Left hindlimb (tissue), 1 donor: ENCODE data around the gene TBC1D22A.

Experiments
- DNase-seq: peaks from one replicate; pipeline ENCODE4 v3.0.0-alpha.2; 2018

The TBC1D22A gene

DNA sequence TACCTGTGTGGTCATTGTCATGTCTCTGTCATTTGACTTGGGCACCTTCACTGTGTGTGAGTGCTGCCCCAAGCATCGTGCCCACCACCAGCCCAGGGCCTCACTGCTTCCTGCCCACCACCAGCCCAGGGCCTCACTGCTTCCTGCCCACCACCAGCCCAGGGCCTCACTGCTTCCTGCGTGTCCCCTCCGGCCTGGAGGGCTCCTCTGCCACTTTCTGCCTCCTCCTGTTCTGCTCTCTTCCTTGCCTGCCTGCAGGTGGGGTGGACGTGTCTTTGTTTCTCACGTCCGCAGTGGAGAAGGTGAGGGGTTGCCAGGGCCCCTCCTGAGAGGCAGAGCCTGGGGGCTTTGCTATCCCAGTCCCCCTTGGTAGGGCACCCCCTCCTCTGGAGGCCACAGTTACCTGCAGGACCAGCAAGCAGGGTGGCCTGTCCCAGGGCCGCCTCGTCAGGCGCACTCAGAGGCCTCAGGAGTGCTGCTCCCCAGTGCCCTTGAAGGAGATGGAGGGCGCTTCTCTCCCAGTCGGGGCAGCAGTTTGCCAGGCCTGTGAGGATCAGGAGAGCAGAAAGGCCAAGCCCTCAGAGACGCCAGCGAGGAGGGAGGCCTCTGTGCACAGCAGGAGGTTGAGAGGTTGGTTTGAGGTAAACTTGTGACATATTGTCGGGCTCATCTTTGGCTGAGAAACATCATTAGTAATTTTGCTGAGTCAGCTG lies 290.7 kb downstream of the TBC1D22A start:
- DNase-seq, result no peak

GRCh38 chr22:47053726-47054141 lies 291.3 kb downstream of the TBC1D22A start:
- no peak for DNase-seq

DNA sequence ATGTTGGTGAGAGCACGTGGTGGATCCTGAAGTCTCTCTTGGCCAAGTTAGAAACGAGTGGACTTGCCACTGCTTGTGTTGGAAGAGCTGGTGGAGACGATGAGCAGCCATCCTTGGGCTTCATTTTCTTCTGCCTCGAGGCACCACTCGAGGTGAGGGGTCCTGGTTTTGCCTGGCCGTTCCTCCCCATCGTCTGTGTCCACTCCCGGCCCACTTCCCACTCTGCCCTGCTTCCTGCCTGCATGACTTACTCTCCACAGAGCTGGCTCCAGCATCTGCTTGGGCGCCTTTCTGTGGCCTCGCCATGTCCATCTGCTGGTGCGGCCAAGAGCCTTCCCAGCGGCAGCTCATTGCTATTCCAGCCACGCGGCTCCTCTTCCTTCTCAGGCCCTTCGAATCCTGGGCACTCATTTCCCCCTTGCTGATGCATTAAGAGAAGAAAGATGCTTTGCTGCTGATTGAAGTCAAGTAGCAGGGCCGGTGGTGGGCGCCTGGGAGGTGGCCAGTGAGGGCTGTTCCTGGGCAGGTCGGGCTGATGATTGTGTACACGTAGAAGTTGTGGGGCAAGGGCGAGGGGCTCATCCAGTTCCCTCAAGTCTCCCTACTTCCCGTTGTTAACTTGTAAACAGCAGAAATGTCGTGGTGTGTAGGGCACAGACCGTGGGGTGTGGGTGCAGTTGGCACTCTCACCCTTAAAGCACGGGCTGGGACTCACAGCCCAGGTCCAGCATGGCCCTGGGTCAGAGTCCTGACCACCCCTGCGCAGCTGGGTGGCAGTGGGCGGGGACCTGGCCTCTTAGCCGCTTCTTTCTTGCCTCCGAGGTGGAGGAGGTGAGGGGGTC lies 292.0 kb downstream of the TBC1D22A start:
- no peak for DNase-seq

DNA sequence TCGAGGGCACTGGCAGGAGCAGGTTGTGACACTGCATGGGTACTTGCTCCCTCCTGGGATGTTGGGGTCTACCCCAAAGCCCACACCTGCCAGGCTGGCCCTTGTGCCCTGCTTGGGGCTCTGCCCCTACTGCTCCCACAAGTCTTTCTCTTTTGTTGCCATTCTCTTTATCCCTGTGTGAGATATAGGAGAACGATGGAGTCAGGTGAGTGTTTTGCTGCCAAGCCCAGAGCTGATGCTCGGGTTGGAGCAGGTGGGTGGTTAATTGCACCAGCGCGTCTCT lies 292.6 kb downstream of the TBC1D22A start:
- DNase-seq, result no peak

DNA sequence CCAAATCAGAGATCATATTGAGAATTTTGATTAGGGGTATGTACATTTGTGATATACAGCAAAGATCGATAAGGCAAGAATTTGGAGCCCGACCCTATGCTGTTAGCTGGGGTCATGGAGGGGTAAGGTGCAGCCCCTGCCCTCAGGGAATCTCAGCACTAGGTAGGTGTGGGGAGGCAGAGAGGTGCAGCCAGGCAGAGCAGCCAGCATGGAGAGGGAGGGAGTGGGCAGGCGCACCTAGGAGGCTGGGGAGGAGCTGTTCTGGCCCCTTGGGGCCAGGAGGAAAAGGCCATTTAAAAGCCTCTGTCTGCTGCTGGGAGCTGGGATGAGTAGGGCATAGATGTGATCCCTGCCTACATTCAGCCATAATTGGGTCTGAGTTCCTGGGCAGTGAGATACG lies 293.0 kb downstream of the TBC1D22A start:
- no peak for DNase-seq

- DNase-seq, result no peak
Measured at GRCh38 chr22:47055921-47056320, 293.5 kb downstream of the TBC1D22A start.

DNA sequence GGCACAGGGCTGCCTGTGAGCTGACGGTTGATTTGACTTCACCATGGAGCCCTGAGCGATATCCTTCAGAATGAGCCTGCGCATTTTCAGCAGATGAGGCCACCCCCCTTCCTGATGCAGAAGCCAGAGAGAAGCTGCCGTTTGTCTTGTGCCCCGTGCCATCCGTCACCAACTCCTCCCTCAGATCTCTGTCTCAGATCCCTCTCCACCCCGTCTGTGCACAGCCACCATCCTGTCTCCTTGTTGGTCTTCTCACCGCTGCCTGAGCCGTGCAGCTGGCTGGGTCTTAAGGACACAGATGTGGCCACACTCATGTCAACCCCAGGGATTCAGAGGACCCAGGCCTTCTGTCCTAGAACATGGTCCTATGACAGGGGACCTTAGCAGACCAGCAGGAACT lies 293.9 kb downstream of the TBC1D22A start:
- no peak for DNase-seq

- DNase-seq, result no peak
Measured at GRCh38 chr22:47056776-47057470, 294.5 kb downstream of the TBC1D22A start.

DNA sequence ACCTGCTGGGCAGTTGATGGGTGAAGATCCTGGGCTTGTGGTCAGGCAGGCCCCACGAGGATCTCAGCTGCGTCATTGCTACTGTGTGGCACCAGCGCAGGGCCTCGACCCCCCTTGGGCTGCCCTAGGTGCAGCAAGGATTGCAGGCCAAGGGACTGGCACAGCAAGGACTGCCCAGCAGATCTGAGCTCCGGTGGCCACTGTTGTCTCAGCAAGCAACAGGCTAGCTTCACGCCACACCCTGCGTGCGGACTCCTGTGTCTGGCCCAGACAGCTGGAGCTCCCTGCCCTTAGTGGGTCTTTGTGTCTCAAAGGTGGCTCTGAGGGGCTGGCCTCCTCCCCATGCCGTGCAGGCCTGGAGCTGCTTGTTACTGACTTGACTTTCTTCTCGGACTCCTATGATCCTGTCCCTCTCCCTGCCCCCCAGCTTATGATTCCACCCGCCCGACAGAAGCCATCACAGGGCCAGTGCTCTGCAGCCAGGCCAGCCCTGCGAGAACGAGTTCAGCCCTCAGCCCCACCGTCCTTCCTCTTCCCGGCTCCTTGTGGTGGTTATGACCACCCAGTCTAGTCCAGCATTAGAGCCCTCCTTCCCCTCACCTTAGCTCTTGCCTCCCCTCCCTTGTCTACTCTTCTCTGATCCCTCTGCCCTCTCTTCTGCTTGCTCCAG lies 295.6 kb downstream of the TBC1D22A start:
- DNase-seq, result no peak

DNA sequence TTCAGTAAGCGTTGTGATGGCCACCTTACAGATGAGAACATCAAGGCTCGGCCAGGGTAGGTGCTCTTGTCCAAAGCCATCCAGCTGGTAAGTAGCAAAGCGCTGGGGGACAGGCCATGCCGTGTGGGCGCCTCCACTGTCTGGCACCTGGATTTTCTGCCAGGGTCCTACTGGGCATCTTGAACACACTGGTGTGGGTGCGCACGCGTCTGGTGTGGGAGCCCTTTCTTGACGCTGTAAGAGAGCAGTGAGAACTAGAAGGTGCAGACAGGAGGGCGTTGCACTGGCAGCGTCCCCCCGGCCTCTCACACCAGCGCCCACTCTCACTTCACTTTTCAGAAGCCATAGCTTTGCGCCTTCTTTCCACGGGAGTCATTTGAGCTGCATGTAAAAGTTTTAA lies 296.6 kb downstream of the TBC1D22A start:
- DNase-seq, result no peak

GRCh38 chr22:47059701-47060161 lies 297.3 kb downstream of the TBC1D22A start:
- DNase-seq, result no peak

DNA sequence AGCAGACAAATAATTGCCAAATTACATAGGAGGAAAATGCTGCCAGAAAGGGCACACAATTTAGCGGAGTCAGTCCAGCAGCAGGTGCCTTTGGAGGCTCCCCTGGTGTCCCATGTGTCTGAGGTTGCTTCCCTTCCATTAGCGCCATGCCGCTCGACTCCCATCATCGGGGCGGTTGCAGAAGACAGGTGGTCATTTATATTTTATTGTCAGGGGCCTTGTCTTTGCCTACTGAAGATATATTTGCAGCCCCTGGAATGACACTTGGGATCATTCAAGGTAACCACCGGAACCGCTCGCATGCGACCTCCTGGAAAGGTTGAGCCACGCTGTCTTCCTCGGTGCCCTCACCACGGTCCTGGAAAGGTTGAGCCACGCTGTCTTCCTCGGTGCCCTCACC lies 298.3 kb downstream of the TBC1D22A start:
- no peak for DNase-seq

- no peak for DNase-seq
Measured at GRCh38 chr22:47061226-47061625, 298.8 kb downstream of the TBC1D22A start.

- DNase-seq, result no peak
Measured at GRCh38 chr22:47062126-47062525, 299.7 kb downstream of the TBC1D22A start.

DNA sequence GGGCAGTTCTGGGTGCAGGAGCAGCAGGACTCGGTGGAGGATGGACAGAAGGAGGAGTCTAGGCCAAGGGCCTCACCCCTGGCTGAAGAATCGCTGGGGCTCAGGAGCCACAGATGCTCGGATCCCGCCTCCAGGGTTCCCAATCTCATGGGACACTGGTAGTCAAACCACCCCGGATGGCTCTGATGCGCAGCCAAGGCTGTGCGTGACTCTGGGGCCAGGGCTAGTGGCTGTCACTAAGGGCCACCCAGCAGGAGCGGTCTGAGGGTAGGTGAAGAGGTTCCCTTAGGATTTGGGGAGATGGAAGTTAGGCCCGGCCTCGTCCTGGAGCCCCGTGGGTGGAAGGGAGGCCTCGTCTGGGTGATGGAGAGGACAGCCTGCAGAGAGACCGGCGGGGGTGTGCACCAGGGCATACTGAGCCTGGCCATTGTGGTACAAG lies 300.6 kb downstream of the TBC1D22A start:
- DNase-seq, result no peak

GRCh38 chr22:47063606-47064005 lies 301.2 kb downstream of the TBC1D22A start:
- DNase-seq, result no peak

DNA sequence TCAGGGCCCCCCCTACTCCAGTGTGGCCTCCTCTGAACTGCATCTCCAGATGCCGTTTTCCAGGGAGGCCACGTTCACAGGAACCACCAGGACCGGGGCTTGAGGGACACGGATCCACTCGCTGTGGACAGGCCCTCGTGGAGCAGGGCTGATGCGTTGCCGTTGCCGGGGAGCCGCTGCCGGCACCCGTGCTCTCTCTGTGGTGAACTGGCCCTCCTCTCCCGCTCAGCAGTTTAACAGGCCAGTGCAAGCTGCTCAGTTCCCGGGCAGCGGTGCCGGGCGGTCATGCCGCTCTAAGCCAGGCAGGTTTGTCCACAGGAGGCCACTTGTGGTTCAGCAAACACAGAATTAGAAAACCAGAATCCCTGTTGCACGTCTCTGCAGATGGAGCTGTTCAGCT lies 301.6 kb downstream of the TBC1D22A start:
- DNase-seq, result no peak

- no peak for DNase-seq
Measured at GRCh38 chr22:47064416-47064815, 302.0 kb downstream of the TBC1D22A start.

DNA sequence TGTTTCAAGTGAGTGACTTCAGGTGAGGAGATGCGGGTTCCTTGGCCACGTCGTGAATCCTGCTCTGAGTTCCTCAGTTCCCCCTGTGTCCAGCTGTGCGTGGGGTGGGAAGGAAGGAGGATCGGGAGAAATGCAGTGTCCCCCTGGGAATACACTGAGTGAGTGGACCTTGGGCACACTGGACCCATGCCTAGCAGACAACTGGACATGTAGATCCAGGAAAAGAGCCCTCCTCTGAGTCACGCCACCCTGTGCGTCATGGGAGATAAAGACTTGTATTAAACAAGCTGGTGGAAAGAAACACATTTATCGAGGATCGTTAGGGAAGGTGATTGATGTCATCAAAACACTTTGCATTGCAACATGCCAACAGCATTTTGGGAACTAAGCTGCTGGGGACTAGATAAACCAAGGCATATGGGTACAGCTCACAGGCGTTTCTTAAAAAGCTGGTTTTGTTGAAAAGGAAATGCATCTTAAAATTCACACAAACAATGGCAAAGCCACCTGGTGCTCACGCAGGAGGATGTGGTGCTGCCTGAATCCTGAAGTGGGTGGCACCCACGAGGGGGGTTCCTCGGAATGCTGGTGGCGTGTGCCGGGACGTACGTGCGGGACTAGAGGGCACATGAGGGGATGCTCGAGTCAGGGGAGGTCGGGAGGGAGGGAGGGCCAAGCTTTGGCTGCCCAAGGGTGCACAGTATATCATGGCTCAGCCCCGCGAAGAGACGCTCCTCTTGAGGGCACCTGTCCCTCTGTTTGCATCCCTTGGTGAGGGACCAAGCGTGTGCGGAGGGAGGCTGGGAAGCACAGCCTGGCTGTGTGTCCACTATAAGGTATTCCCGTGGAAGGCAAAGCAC lies 303.5 kb downstream of the TBC1D22A start:
- no peak for DNase-seq

DNA sequence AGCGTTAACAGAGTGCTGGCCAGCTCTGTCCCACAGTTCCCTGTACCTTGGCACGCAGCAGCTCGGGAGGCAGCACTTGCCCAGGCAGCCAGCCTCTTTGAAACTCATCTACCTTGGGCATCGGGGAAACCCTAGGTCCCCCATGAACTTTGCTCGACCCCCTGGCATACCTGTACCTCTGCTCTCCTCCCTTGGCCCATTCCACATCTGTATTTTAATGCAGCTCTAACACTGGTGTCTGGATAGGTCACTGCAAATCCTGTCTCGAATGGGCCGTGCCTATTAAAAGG lies 304.1 kb downstream of the TBC1D22A start:
- DNase-seq, result no peak

GRCh38 chr22:47067321-47067890 lies 305.0 kb downstream of the TBC1D22A start:
- DNase-seq, result no peak
